Cerebellar nuclear complex (tissue), 1 donor: ENCODE data around the gene TMCO2.

Experiments
- DNase-seq, 2 experiments: peaks; one replicate each; lab custom pipeline; 2025; lab: John Stamatoyannopoulos, UW

Gene TMCO2

GRCh38 chr1:40257688-40258444 lies 10.1 kb downstream of the TMCO2 start, which contains the start of gene ZMPSTE24:
ZMPSTE24 (plus strand) TSS chr1:40258236; CDS start chr1:40258272, 36 bp downstream.
- DNase-seq: peak; percentile 57 to 81

- DNase-seq: no peak
These were observed 10.7 kb downstream of the TMCO2 start for GRCh38 chr1:40258445-40258769.

GRCh38 chr1:40264354-40264781 lies 16.6 kb downstream of the TMCO2 start:
- no peak for DNase-seq

- no peak for DNase-seq
These were observed 17.6 kb downstream of the TMCO2 start for GRCh38 chr1:40265298-40265697.

GRCh38 chr1:40265919-40266318 lies 18.2 kb downstream of the TMCO2 start:
- no peak for DNase-seq

GRCh38 chr1:40266786-40267535 lies 19.2 kb downstream of the TMCO2 start:
- no peak for DNase-seq

- DNase-seq: no peak
These were observed 20.0 kb downstream of the TMCO2 start for GRCh38 chr1:40267767-40268187.

GRCh38 chr1:40268211-40268610 lies 20.5 kb downstream of the TMCO2 start:
- no peak for DNase-seq

- DNase-seq: no peak
These were observed 22.6 kb downstream of the TMCO2 start for GRCh38 chr1:40270152-40270834.

GRCh38 chr1:40272653-40273213 lies 25.0 kb downstream of the TMCO2 start:
- DNase-seq: no peak

GRCh38 chr1:40273547-40274166 lies 25.9 kb downstream of the TMCO2 start:
- no peak for DNase-seq

- no peak for DNase-seq
These were observed 26.6 kb downstream of the TMCO2 start for GRCh38 chr1:40274331-40274730.

GRCh38 chr1:40276122-40276521 lies 28.4 kb downstream of the TMCO2 start:
- DNase-seq: no peak

GRCh38 chr1:40281853-40282252 lies 34.1 kb downstream of the TMCO2 start:
- no peak for DNase-seq

GRCh38 chr1:40291293-40291692 lies 43.6 kb downstream of the TMCO2 start:
- no peak for DNase-seq

GRCh38 chr1:40299366-40300248 lies 51.9 kb downstream of the TMCO2 start:
- no peak for DNase-seq

GRCh38 chr1:40300249-40300567 lies 52.5 kb downstream of the TMCO2 start:
- DNase-seq: no peak

- no peak for DNase-seq
These were observed 52.9 kb downstream of the TMCO2 start for GRCh38 chr1:40300651-40301050.

GRCh38 chr1:40301066-40301465 lies 53.3 kb downstream of the TMCO2 start:
- DNase-seq: no peak
